DND-41 (cell line): ENCODE data around the gene RGP1.

Experiments
- ATAC-seq: fragments of 200-7000 bp; cut with Tn5 transposase; 3 replicates; pipeline ENCODE4 v1.9.1; 2021; ENCODE audit warnings: low read depth; ENCODE audit not compliant: insufficient read depth
- DNase-seq: peaks from one replicate; pipeline ENCODE4 v3.0.0-alpha.2; 2020
- H2AFZ ChIP-seq: 2 replicates; pipeline ENCODE4 v1.6.0; 2012; ENCODE audit warnings: low read depth, low read length
- H3K27ac ChIP-seq: 2 replicates; pipeline ENCODE4 v1.5.1; 2012; ENCODE audit warnings: low read length, inconsistent platforms
- H3K27me3 ChIP-seq: fragments of 200-600 bp; sonication (generic); 2 replicates; pipeline ENCODE4 v1.6.0; 2012; ENCODE audit warnings: low read length, mild to moderate bottlenecking, inconsistent platforms; ENCODE audit not compliant: insufficient read depth, poor library complexity
- H3K36me3 ChIP-seq: 2 replicates; pipeline ENCODE4 v1.5.1; 2012; ENCODE audit warnings: low read length, inconsistent platforms; ENCODE audit not compliant: insufficient read depth
- H3K4me1 ChIP-seq: 2 replicates; pipeline ENCODE4 v1.5.1; 2012; ENCODE audit warnings: mild to moderate bottlenecking, low read length; ENCODE audit not compliant: insufficient read depth
- H3K4me2 ChIP-seq: 2 replicates; pipeline ENCODE4 v1.6.0; 2012; ENCODE audit warnings: mild to moderate bottlenecking, moderate library complexity, low read length, inconsistent platforms; ENCODE audit not compliant: insufficient read depth
- H3K4me3 ChIP-seq, 2 experiments: fragments of 200-600 bp in 1 of 2; shearing (Covaris generic) in 1 of 2; 2 replicates each; pipeline ENCODE4 v1.5.1; 2012 to 2016; ENCODE audit warnings: inconsistent platforms in 2 of 2, low read length in 2 of 2, mild to moderate bottlenecking in 2 of 2, low read depth in 1 of 2, moderate library complexity in 1 of 2
- H3K79me2 ChIP-seq: 2 replicates; pipeline ENCODE4 v1.6.0; 2012; ENCODE audit warnings: low read length, inconsistent platforms; ENCODE audit not compliant: insufficient read depth
- H3K9ac ChIP-seq: 2 replicates; pipeline ENCODE4 v1.6.0; 2012; ENCODE audit warnings: low read depth, mild to moderate bottlenecking, inconsistent platforms, low read length, moderate library complexity
- H3K9me3 ChIP-seq: 2 replicates; pipeline ENCODE4 v1.5.1; 2012; ENCODE audit warnings: low read length, moderate library complexity, mild to moderate bottlenecking, inconsistent platforms; ENCODE audit not compliant: insufficient read depth, severe bottlenecking
- H4K20me1 ChIP-seq: 2 replicates; pipeline ENCODE4 v1.6.0; 2012; ENCODE audit warnings: low read length; ENCODE audit not compliant: insufficient read depth
- CTCF ChIP-seq: IDR thresholded peaks from 2 replicates; pipeline ENCODE4 v1.5.1; 2012; ENCODE audit warnings: borderline replicate concordance, low read length, moderate library complexity, mild to moderate bottlenecking; ENCODE audit not compliant: poor library complexity, severe bottlenecking; ENCODE audit errors: extremely low read depth
- EZH2 ChIP-seq: IDR thresholded peaks from 3 replicates; pipeline ENCODE4 v1.6.1; 2012; ENCODE audit warnings: borderline replicate concordance, low read depth, mild to moderate bottlenecking, moderate library complexity, low read length, inconsistent platforms; ENCODE audit not compliant: severe bottlenecking

RGP1 gene

GRCh38 chr9:35755071-35755470 lies 6.0 kb downstream of the RGP1 start:
- peaks cover 41% of the 10 kb centered on the region for H3K4me1 ChIP-seq
- no peak for ATAC-seq

GRCh38 chr9:35756275-35757225 lies 7.5 kb downstream of the RGP1 start:
- peak; percentile 79 for DNase-seq
- Histone ChIP-seq H4K20me1 (peaks cover 4% of the 10 kb centered on the region; the same call in 1 of the 2 replicates), H2AFZ (peak overlapping the region; percentile 91), H3K9me3 (no peaks in the 10 kb centered on the region), H3K4me2 (peak overlapping the region; percentile 94), H3K27me3 (no peaks in the 10 kb centered on the region), H3K79me2 (peaks cover 46% of the 10 kb centered on the region), H3K27ac (peak overlapping the region; percentile 76), H3K4me3 (peak overlapping the region; percentile 69 to 76), H3K36me3 (peaks cover 15% of the 10 kb centered on the region), H3K4me1 (peaks cover 34% of the 10 kb centered on the region), H3K9ac (peak overlapping the region; percentile 83)
- TF ChIP-seq CTCF, result peak; percentile 83
- TF ChIP-seq EZH2, result no peak
- ATAC-seq, result peak; percentile 84

More at GRCh38 chr9:35755071-35755470, 6.0 kb downstream of the RGP1 start:
- Histone ChIP-seq H3K9ac (peak overlapping the region; percentile 83; the same call in 1 of the 2 replicates), H3K36me3 (peaks cover 11% of the 10 kb centered on the region), H3K9me3 (no peaks in the 10 kb centered on the region), H3K27me3 (no peaks in the 10 kb centered on the region), H3K27ac (peak overlapping the region; percentile 76; the same call in 1 of the 2 replicates), H4K20me1 (no peaks in the 10 kb centered on the region), H3K4me3 (no peak overlapping the region), H3K4me2 (peak overlapping the region; percentile 94), H3K79me2 (peaks cover 33% of the 10 kb centered on the region), H2AFZ (no peak overlapping the region)
- DNase-seq, result no peak
- no peak for TF ChIP-seq CTCF
- no peak for TF ChIP-seq EZH2

DNA sequence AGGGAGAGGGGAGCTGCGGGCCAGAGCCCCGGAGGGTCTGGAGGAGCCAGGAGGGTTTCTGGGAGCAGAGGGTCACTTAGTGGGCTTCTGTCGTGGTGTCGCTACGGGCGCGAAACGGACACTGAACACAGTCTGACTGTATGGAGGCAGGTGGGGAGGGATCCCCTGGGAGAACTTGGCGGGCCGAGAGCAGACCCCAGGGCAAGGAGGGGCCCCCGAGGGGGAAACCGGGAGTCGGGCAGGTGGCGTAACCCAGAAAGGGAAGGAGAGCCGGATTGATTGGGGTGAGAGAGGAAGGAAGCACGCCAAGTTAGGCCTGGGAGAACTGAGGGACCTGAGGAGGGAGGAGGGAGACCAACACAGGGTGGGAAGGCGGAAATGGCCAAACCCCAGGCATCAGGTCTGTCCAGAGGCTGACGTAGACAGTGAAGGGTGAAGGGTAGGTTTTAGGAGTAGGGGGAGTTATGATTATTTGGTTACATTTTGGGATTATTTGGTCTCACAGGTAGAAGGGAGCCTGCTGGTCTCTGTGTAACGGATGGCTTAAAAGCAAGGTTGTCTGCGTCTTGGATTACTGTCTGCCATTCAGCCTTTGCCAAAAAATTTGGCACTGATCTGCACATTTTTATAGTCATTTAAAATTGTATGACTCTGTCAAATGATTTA lies 8.3 kb downstream of the RGP1 start:
- Histone ChIP-seq H3K27me3 (no peaks in the 10 kb centered on the region), H3K9me3 (no peaks in the 10 kb centered on the region), H3K9ac (peak overlapping the region; percentile 83), H3K4me2 (peak overlapping the region; percentile 94), H3K79me2 (peaks cover 51% of the 10 kb centered on the region), H4K20me1 (peaks cover 4% of the 10 kb centered on the region; the same call in 1 of the 2 replicates), H3K4me3 (peak overlapping the region; percentile 69 to 76), H3K27ac (peak overlapping the region; percentile 76), H2AFZ (peak overlapping the region; percentile 91), H3K36me3 (peaks cover 12% of the 10 kb centered on the region), H3K4me1 (peaks cover 34% of the 10 kb centered on the region)
- DNase-seq (peak; percentile 34), ATAC-seq (peak; percentile 44; the same call in 2 of the 3 replicates)
- no peak for TF ChIP-seq EZH2
- TF ChIP-seq CTCF, result no peak
